T-helper 2 cell treated with Interferon-gamma antibody and Interleukin-4, amounts not matched to agents 5 μg/mL and 100 μg/mL, for 36 hours (primary cell): ENCODE results near the gene DGCR2.

ENCODE experiments used
- DNase-seq: peaks from one replicate; pipeline ENCODE4 v3.0.0; 2021; ENCODE audit warnings: low spot score
- H3K27ac Mint-ChIP-seq: one replicate; pipeline ENCODE4 v1.8.0; 2021; ENCODE audit warnings: mild to moderate bottlenecking, mixed read lengths
- H3K27me3 Mint-ChIP-seq: one replicate; pipeline ENCODE4 v1.8.0; 2021; ENCODE audit warnings: low read depth, mixed read lengths
- H3K36me3 Mint-ChIP-seq: one replicate; pipeline ENCODE4 v1.8.0; 2021; ENCODE audit warnings: low read depth, mixed read lengths
- H3K4me1 Mint-ChIP-seq: one replicate; pipeline ENCODE4 v1.8.0; 2021; ENCODE audit warnings: low read depth, mixed read lengths
- H3K4me3 Mint-ChIP-seq: one replicate; pipeline ENCODE4 v1.8.0; 2022; ENCODE audit warnings: mild to moderate bottlenecking, moderate library complexity, mixed read lengths
- H3K9me3 Mint-ChIP-seq: one replicate; pipeline ENCODE4 v1.8.0; 2021; ENCODE audit warnings: mixed read lengths

DGCR2 gene

DNA sequence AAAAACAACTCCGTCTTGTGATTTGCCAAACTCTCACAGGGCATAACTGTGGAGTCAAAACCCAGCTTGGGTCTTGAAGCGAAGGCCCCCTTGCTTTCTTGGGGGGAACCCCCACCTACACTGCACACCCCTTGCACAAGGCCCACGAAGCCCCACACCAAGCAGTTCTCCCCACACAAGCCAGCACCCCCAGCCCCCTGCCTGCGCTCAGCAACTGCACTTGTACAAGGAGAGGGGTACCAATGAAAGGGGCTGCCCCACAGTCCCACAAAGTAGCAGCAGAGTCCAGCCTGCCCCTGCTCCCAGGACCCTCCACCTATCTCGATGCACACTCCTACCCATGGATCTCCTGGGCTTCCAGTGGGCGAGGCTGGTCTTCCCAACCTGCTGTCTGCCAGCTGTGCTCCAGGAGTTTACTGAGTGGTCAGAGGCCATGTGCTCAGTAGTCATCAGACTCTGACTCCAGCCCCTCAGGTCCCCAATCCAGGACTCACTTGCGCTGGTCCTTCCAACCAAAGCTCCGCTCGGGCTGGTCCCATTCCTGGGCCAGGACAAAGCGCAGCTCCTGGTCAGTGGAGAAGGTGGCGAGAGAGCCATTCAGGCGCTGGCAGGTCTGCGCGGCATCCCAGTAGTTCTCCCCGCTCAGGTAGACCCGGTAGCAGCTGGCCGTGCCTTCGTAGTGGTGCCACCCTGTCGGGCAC, 57.7 kb downstream of the DGCR2 start:
- Mint-ChIP-seq H3K36me3 (peaks cover 18% of the 10 kb centered on the region), H3K27me3 (no peaks in the 10 kb centered on the region), H3K9me3 (no peaks in the 10 kb centered on the region), H3K4me3 (no peak overlapping the region), H3K27ac (no peak overlapping the region), H3K4me1 (no peaks in the 10 kb centered on the region)
- DNase-seq, result no peak

DNA sequence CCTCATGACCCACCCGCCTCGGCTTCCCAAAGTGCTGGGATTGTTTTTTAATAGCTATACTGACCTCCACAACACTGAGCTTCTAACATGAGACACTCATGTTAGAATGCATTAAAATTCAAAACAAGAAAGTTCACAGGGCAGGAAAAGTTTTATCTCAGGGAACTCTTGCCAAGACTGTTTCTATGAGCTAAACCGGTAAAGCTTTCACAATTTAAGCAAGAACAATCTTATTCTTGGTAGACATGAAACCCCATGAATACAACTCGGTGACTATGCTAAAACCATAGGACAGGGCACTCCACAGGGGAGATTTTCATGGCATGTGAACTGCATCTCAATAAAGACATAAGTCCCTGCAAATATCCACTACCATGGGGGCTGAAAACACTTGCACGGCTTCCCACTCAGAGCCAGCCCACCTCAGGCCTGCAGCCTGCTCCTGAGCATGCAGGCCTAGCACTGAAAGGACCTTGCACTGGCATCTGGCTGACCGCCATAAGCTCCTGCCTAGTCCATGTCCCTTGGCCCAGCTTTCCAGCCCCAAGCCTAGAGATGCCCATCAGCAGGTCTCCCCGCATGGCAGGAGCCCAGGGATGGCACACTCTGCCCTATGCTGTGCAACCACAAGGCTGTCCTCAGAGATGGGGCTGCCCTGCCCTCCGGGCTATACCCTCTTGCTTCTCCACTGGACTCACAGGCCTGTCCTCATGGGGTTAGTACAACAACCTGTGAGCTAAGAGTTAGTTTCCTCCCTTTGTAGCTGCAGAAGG, 58.4 kb downstream of the DGCR2 start:
- Mint-ChIP-seq H3K4me1 (no peaks in the 10 kb centered on the region), H3K4me3 (no peak overlapping the region), H3K27me3 (no peaks in the 10 kb centered on the region), H3K9me3 (no peaks in the 10 kb centered on the region), H3K36me3 (peaks cover 19% of the 10 kb centered on the region), H3K27ac (no peak overlapping the region)
- no peak for DNase-seq

DNA sequence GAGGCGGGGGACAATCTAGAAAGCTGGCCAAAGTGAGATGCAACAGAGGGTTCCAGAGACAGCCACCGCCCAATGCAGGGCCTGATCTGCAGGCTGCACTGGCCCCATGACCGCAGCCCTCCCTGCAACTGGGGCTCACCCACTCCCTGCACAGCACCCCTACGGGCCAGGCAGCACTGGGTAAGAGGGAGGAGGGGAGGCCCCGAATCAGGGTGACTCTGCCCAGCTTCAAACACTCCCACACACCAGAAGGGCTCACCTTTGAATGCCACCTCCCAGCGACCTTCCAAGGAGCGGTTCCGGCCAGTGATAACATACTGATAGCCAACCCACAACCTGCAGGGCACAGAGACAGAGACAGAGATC, 59.3 kb downstream of the DGCR2 start:
- no peaks in the 10 kb centered on the region for H3K4me1 Mint-ChIP-seq
- peaks cover 20% of the 10 kb centered on the region for H3K36me3 Mint-ChIP-seq
- no peak for DNase-seq
- no peaks in the 10 kb centered on the region for H3K9me3 Mint-ChIP-seq
- H3K27me3 Mint-ChIP-seq, result no peaks in the 10 kb centered on the region
- H3K27ac Mint-ChIP-seq, result no peak overlapping the region
- H3K4me3 Mint-ChIP-seq, result no peak overlapping the region

DNA sequence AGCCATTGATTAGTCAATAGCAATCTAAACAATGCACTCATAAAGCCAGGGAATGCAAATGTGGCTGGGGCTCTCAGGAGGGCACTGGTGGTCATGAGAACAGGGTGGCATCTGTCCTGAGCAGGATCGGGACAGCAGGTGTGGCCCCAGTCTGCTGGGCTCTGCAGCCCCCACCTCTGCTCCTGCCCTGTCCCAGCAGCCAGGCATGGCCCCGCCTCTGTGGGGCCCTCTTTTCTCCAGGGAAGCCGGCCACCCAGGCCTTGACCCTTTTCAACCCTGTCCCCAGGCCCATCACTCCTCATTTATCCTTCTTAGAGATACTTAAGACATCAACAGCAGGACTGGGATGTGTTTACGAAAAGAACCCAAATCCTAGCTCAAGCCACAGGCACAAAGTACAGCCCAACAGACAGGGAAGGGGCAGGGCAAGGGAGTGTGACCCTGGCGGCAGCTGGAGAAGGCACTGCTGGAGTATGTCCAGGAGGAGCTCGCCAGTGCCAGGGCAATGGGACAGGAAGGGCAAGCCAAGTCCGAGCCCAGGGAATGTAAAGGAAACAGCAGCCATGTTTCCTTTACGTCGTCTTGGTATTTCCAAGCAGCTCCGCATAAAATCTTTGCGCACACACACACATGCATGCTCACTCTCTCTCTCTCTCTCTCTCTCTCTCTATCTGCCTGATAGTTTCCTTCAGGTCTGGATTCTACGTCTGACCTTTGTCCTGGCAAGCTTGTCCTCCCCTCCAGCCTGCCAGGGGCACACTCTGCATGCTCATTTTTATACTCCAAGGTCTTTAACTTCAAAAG, 59.9 kb downstream of the DGCR2 start:
- Mint-ChIP-seq H3K4me1 (no peaks in the 10 kb centered on the region), H3K27ac (no peak overlapping the region), H3K27me3 (no peaks in the 10 kb centered on the region), H3K36me3 (peaks cover 19% of the 10 kb centered on the region), H3K4me3 (no peak overlapping the region), H3K9me3 (no peaks in the 10 kb centered on the region)
- no peak for DNase-seq

DNA sequence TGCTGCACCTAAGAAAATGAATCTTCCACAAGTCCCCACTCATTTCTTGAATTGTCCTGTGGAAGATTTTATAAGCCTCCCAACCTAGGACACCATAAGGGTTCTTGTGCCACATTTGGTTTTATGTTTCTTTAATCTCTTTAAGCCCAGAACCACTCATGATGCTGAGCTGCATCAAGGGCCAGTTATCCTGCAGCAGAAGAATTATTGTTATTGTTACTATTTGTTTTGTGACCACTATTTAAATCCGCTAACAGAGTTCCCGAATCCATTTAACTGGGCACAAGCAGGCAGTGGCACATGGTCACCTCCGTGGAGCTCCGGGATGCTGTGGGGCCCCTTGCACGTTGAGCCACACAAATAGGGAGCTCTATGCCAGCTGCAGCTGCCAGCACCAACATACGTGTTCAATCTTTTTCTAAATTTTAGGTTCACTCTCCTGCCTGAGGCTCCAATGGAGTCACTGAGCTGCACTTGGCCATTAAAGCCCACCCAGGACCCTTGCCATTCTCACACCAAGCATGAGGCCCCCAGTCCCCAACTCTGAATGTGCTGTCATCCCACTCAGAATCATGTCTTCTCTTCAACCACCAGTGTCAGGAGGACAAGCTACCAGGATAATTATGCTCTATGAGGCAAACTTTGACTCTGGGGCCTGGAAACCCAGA, 60.6 kb downstream of the DGCR2 start:
- Mint-ChIP-seq H3K36me3 (peaks cover 19% of the 10 kb centered on the region), H3K27ac (no peak overlapping the region), H3K27me3 (no peaks in the 10 kb centered on the region), H3K4me3 (no peak overlapping the region), H3K9me3 (no peaks in the 10 kb centered on the region), H3K4me1 (no peaks in the 10 kb centered on the region)
- no peak for DNase-seq

DNA sequence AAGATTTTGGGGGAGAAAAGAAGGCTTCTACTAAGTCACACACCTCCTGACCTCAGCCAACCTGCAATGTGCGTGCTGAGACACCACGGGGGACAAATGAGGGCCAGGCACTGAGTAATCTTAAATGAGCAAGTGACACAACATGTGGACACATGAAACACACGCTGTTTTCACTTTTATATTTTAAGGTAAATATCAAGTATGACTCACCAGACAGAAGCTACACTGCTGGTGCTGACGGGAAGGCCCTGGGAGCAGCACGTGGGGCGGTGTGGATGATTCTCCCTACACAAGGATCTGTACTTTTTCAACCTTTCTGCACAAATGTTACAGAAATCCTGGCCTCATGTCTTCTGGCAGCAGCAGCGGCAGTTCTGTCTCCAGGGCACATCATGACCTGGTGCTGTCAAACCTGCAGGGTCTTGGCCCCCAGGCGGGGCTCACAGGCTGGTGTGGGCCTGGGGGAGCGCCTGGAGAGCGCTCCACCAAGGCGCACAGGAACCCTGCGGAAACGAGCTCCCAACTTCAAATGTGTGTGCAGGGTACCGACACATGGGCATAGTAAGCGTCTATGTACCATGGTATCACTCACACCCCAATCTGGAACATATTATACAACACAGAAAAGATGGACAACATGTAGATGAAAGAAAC, 61.7 kb downstream of the DGCR2 start:
- peaks cover under 1% of the 10 kb centered on the region for H3K4me1 Mint-ChIP-seq
- H3K36me3 Mint-ChIP-seq, result peaks cover 22% of the 10 kb centered on the region
- H3K27me3 Mint-ChIP-seq, result no peaks in the 10 kb centered on the region
- no peak overlapping the region for H3K27ac Mint-ChIP-seq
- DNase-seq, result no peak
- no peak overlapping the region for H3K4me3 Mint-ChIP-seq
- no peaks in the 10 kb centered on the region for H3K9me3 Mint-ChIP-seq

DNA sequence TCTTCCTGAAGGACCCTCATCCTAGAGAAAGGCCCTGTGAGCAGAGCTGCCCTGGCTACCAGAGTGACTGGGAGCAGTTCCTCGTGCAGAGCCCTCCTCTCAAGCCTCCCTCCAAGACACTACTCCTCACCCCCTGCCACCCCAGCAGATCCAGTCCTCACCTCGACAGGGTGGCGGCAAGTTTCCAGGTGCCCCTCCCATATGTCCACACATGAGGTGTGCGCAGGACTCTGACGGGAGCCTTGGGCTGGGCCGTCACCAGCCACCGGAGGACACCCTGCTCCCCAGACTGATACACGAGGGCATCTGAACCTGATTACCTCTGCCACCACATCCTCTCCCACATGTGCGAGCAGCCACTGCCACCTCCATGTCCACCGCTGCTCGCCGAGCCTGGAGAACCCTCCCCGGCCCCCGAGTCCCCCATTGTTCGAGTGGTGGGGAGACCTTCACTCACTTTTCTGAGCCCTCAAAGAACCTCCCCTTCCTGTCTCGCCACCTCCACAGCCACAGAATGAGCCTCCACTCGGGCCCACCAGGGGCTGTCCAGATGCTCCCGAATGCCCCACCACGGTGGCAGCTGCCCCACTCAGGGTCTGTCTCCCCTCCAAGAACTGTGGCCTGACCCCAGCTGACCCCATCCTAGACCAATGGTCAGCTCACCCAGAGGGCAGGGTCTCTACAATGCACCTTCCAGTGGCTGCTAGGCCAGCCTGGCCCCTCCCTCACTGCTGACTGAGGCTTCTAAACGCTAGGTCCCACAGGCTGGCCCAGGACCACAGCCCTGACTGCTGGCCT, 62.5 kb downstream of the DGCR2 start:
- H3K4me3 Mint-ChIP-seq, result no peak overlapping the region
- DNase-seq, result no peak
- peaks cover 16% of the 10 kb centered on the region for H3K36me3 Mint-ChIP-seq
- peaks cover 1% of the 10 kb centered on the region for H3K4me1 Mint-ChIP-seq
- H3K27me3 Mint-ChIP-seq, result no peaks in the 10 kb centered on the region
- H3K9me3 Mint-ChIP-seq, result no peaks in the 10 kb centered on the region
- no peak overlapping the region for H3K27ac Mint-ChIP-seq

DNA sequence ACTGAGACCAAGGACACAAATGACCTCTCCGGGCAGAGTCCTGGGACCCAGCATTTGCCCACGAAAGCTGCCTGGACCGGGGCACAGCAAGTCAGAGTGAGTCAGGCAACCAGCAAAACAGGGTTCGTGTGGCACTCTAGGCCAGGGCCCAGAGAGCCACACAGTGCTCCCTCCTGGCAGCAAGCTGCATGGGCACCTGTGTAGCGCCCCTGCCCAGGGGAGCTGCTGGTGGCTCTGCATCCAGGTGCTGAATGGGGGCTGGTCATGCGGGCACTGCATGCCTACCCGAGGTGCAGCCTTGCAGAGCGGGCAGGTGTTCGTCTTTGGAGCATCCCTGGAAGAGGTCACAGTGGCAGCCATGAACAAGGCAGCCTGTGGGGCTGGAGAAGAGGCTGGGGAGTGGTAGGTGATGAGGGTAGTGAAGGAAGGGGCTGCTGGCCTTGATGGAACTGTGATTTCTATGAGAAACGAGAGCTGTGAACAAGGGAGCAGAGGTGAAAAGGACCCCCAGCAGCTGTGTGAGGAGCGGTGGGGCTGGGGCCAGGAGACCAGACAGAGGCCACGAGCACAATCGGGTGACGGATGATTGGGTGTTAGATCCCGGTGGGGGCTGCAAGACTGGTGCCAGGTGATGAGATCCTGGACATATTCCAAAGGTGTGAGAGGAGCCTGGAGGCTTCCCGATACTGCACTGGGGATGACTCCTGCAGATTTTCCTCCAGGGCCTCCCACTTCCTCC, 63.3 kb downstream of the DGCR2 start:
- Mint-ChIP-seq H3K4me3 (no peak overlapping the region), H3K4me1 (peaks cover 1% of the 10 kb centered on the region), H3K9me3 (no peaks in the 10 kb centered on the region), H3K27ac (peak overlapping the region; percentile 8), H3K36me3 (peaks cover 14% of the 10 kb centered on the region), H3K27me3 (no peaks in the 10 kb centered on the region)
- DNase-seq, result no peak

DNA sequence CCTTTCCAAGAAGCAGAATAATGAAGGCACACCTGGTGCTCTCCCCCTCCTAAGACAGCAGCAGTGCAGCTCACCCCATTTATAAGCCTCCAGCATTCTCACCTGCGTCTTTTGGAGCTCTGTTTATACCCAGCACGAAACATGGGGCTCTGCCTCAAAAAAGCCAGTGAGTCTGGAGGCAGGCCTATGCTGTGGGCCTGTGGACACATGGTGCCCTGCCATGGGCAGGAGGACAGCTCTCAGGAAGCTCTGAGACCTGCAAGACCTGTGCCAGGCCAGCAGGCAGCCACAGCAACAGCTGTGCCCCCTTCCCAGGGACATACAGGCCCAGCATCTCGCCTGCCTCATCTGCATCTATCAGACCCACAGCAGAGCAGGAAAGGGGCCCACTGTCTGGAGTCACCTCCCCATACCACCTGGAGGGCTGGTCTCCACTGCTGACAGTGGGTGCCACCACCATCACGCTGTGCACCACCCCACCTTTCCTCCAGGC, 64.2 kb downstream of the DGCR2 start:
- DNase-seq, result no peak
- peaks cover 13% of the 10 kb centered on the region for H3K36me3 Mint-ChIP-seq
- H3K27me3 Mint-ChIP-seq, result no peaks in the 10 kb centered on the region
- no peak overlapping the region for H3K4me3 Mint-ChIP-seq
- H3K4me1 Mint-ChIP-seq, result peaks cover 1% of the 10 kb centered on the region
- H3K27ac Mint-ChIP-seq, result no peak overlapping the region
- no peaks in the 10 kb centered on the region for H3K9me3 Mint-ChIP-seq

DNA sequence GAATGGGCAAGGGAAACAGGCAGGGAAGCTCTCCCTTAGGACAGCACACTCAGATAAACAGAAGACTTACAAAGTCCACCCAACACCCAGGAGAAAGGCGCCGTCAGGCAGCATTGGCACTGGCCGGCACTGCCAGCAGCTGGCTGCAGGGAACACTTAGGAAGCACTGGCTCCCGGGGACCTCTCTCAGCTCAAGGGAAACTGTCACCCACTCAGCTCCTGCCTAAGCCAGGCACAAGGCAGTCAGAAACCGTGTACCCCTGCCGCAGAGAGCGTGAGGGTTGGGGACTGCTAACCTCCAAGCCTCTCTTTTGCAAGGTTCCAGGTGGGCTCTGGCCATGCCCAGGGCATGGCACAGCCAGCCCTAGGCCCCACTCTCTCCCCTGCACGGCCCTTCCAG, 64.7 kb downstream of the DGCR2 start:
- H3K4me1 Mint-ChIP-seq, result peaks cover 1% of the 10 kb centered on the region
- H3K27ac Mint-ChIP-seq, result no peak overlapping the region
- H3K36me3 Mint-ChIP-seq, result peaks cover 17% of the 10 kb centered on the region
- no peak overlapping the region for H3K4me3 Mint-ChIP-seq
- no peaks in the 10 kb centered on the region for H3K9me3 Mint-ChIP-seq
- H3K27me3 Mint-ChIP-seq, result no peaks in the 10 kb centered on the region
- DNase-seq, result no peak

DNA sequence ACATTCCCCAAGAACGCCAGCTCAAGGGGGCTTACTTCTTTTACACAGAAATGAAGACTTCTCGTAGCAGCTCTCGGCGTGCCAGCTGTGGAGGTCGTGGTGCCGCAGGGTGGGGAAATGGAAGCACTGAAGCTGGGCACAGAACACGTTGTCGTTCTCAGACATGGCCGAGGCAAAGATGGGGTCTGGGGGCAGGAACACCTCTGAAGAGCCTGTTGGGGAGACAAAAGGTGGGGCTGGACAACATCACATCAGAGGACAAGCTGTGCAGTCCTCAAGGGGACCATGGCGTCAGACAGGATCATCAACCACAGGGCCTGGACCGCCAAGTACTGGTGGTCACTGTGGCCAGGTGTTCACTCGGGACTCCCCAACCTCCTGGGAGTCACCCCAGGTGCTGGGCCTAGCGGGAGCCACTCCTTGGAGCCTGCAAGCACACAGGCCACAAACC, 65.2 kb downstream of the DGCR2 start:
- DNase-seq, result no peak
- no peaks in the 10 kb centered on the region for H3K9me3 Mint-ChIP-seq
- no peak overlapping the region for H3K27ac Mint-ChIP-seq
- peaks cover 1% of the 10 kb centered on the region for H3K4me1 Mint-ChIP-seq
- no peaks in the 10 kb centered on the region for H3K27me3 Mint-ChIP-seq
- no peak overlapping the region for H3K4me3 Mint-ChIP-seq
- peaks cover 17% of the 10 kb centered on the region for H3K36me3 Mint-ChIP-seq

DNA sequence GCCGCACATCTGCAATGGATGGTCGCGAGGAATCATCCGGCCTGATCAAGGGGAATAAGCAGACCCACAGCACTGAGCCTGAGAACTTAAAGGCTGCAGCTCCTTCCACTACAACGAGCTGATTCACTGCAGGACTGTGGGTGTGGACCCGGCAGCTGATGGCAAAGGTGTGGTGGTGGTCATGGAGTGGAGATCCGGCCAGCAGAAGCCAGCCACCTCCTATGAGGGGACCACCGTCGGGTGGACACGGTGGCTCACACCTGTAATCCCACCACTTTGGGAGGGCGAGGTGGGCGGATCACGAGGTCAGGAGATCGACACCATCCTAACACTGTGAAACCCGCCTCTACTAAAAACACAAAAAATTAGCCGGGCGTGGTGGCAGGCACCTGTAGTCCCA, 66.4 kb downstream of the DGCR2 start:
- Mint-ChIP-seq H3K36me3 (peaks cover 20% of the 10 kb centered on the region), H3K4me3 (no peak overlapping the region), H3K27me3 (no peaks in the 10 kb centered on the region), H3K27ac (no peak overlapping the region), H3K4me1 (peaks cover 1% of the 10 kb centered on the region), H3K9me3 (no peaks in the 10 kb centered on the region)
- DNase-seq, result no peak
